H7 (cell line): ENCODE data around the gene ARFIP1. TPM values are rescaled to one million over a fixed set of nuclear protein-coding genes. Genes with fewer than 3 reads are reported as not detected.
"Not testable (repeated sequence)": the region's sequence is repeated elsewhere in the genome, so short reads cannot be mapped to it uniquely, and the experiment has no call there.

Source experiments
- DNase-seq: peaks from one replicate; pipeline ENCODE4 v3.0.0; 2012
- H3K27me3 ChIP-seq: 2 replicates; pipeline ENCODE4 v1.6.0; 2011; ENCODE audit warnings: mild to moderate bottlenecking, low read length; ENCODE audit not compliant: control insufficient read depth, insufficient read depth
- H3K36me3 ChIP-seq: replicated peaks from 2 replicates; pipeline ENCODE4 v1.5.1; 2011; ENCODE audit warnings: low read length; ENCODE audit not compliant: control insufficient read depth, insufficient read depth
- H3K4me3 ChIP-seq: 2 replicates; pipeline ENCODE4 v1.5.1; 2011; ENCODE audit warnings: low read depth, mild to moderate bottlenecking, control low read depth, low read length, moderate library complexity; ENCODE audit not compliant: insufficient read depth
- total RNA-seq: library from RNA; depleted of rRNA; stranded (reverse); fragments of >200 nt; shearing (Covaris generic); gene quantifications from 2 replicates; pipeline ENCODE4 v1.2.3, GENCODE V29; 2014

ARFIP1 gene
- total RNA-seq, 1 experiment from 2014 or later, result 30.5 TPM

- H3K4me3 ChIP-seq, result no peak overlapping the region
- H3K36me3 ChIP-seq, result no peaks in the 10 kb centered on the region
- DNase-seq, result no peak
- no peaks in the 10 kb centered on the region for H3K27me3 ChIP-seq
Measured at GRCh38 chr4:152848508-152848907, 68.8 kb downstream of the ARFIP1 start.

GRCh38 chr4:152849350-152849749 is 69.6 kb downstream of the ARFIP1 start:
- DNase-seq, result no peak
- H3K27me3 ChIP-seq, result no peaks in the 10 kb centered on the region
- H3K4me3 ChIP-seq, result no peak overlapping the region
- H3K36me3 ChIP-seq, result no peaks in the 10 kb centered on the region

GRCh38 chr4:152850377-152850776 is 70.6 kb downstream of the ARFIP1 start:
- Histone ChIP-seq H3K4me3 (no peak overlapping the region), H3K36me3 (no peaks in the 10 kb centered on the region), H3K27me3 (no peaks in the 10 kb centered on the region)
- DNase-seq, result peak; percentile 34

GRCh38 chr4:152851226-152851625 is 71.5 kb downstream of the ARFIP1 start:
- H3K27me3 ChIP-seq, result no peaks in the 10 kb centered on the region
- no peak overlapping the region for H3K4me3 ChIP-seq
- DNase-seq, result no peak
- no peaks in the 10 kb centered on the region for H3K36me3 ChIP-seq

- DNase-seq, result no peak
- H3K27me3 ChIP-seq, result no peaks in the 10 kb centered on the region
- no peak overlapping the region for H3K4me3 ChIP-seq
- H3K36me3 ChIP-seq, result no peaks in the 10 kb centered on the region
Measured at GRCh38 chr4:152853293-152853692, 73.5 kb downstream of the ARFIP1 start.

GRCh38 chr4:152854016-152854415 is 74.3 kb downstream of the ARFIP1 start:
- H3K27me3 ChIP-seq, result not testable (repeated sequence)

GRCh38 chr4:152856960-152857359 is 77.2 kb downstream of the ARFIP1 start:
- Histone ChIP-seq H3K27me3 (no peaks in the 10 kb centered on the region), H3K36me3 (no peaks in the 10 kb centered on the region), H3K4me3 (no peak overlapping the region)
- DNase-seq, result no peak

More at GRCh38 chr4:152854016-152854415, 74.3 kb downstream of the ARFIP1 start:
- H3K4me3 ChIP-seq, H3K36me3 ChIP-seq, DNase-seq: not testable (repeated sequence)

GRCh38 chr4:152858934-152859333 is 79.2 kb downstream of the ARFIP1 start:
- H3K36me3 ChIP-seq, result no peaks in the 10 kb centered on the region
- no peak overlapping the region for H3K4me3 ChIP-seq
- no peak for DNase-seq
- no peaks in the 10 kb centered on the region for H3K27me3 ChIP-seq

- no peak for DNase-seq
- no peaks in the 10 kb centered on the region for H3K27me3 ChIP-seq
- H3K4me3 ChIP-seq, result no peak overlapping the region
- no peaks in the 10 kb centered on the region for H3K36me3 ChIP-seq
Measured at GRCh38 chr4:152860046-152860445, 80.3 kb downstream of the ARFIP1 start.

- no peak overlapping the region for H3K4me3 ChIP-seq
- no peaks in the 10 kb centered on the region for H3K27me3 ChIP-seq
- no peaks in the 10 kb centered on the region for H3K36me3 ChIP-seq
- no peak for DNase-seq
Measured at GRCh38 chr4:152862608-152863007, 82.9 kb downstream of the ARFIP1 start.

GRCh38 chr4:152864361-152864760 is 84.6 kb downstream of the ARFIP1 start:
- Histone ChIP-seq H3K36me3 (no peaks in the 10 kb centered on the region), H3K4me3 (no peak overlapping the region), H3K27me3 (no peaks in the 10 kb centered on the region)
- no peak for DNase-seq

- not testable (repeated sequence) for H3K36me3 ChIP-seq, H3K27me3 ChIP-seq, H3K4me3 ChIP-seq, DNase-seq
Measured at GRCh38 chr4:152866432-152866993, 86.8 kb downstream of the ARFIP1 start.

- peak; percentile 36 for DNase-seq
- Histone ChIP-seq H3K27me3 (no peaks in the 10 kb centered on the region), H3K4me3 (no peak overlapping the region), H3K36me3 (no peaks in the 10 kb centered on the region)
Measured at GRCh38 chr4:152870606-152871005, 90.9 kb downstream of the ARFIP1 start.

- H3K4me3 ChIP-seq, result no peak overlapping the region
- DNase-seq, result no peak
- H3K27me3 ChIP-seq, result no peaks in the 10 kb centered on the region
- H3K36me3 ChIP-seq, result no peaks in the 10 kb centered on the region; the same call in 1 of the 2 replicates
Measured at GRCh38 chr4:152875261-152875660, 95.5 kb downstream of the ARFIP1 start.

- Histone ChIP-seq H3K27me3 (no peaks in the 10 kb centered on the region), H3K4me3 (no peak overlapping the region), H3K36me3 (no peaks in the 10 kb centered on the region; the same call in 1 of the 2 replicates)
- DNase-seq, result no peak
Measured at GRCh38 chr4:152877868-152878267, 98.1 kb downstream of the ARFIP1 start.

GRCh38 chr4:152880263-152880662 is 100.5 kb downstream of the ARFIP1 start:
- Histone ChIP-seq H3K36me3 (no peaks in the 10 kb centered on the region; the same call in 1 of the 2 replicates), H3K27me3 (no peaks in the 10 kb centered on the region), H3K4me3 (no peak overlapping the region)
- no peak for DNase-seq
